Liver (tissue), 9 donors: ENCODE measurements around the gene EIF2B1. TPM values are rescaled to one million over a fixed set of nuclear protein-coding genes. Genes with fewer than 3 reads are reported as not detected.

Source experiments
- DNase-seq: peaks from one replicate; pipeline ENCODE4 v3.0.0-alpha.2; 2017; ENCODE audit warnings: low spot score
- H3K27ac ChIP-seq, 2 donors: one replicate each; pipeline ENCODE4 v1.7.0; 2013; ENCODE audit warnings: inconsistent platforms in 2 of 2, low read length in 2 of 2, control low read depth in 1 of 2, low read depth in 1 of 2, mild to moderate bottlenecking in 1 of 2
- H3K27me3 ChIP-seq, 4 donors: one replicate each; pipeline versions ENCODE4 v1.6.1 to v1.7.0; 2013; ENCODE audit warnings: low read length in 3 of 4, inconsistent platforms in 1 of 4, mild to moderate bottlenecking in 1 of 4, moderate library complexity in 1 of 4; ENCODE audit not compliant: control insufficient read depth in 4 of 4, insufficient read depth in 4 of 4
- H3K36me3 ChIP-seq, 4 donors: one replicate each; pipeline versions ENCODE4 v1.6.1 to v1.7.0; 2013; ENCODE audit warnings: low read length in 3 of 4, mild to moderate bottlenecking in 3 of 4, low read depth in 1 of 4, moderate library complexity in 1 of 4; ENCODE audit not compliant: control insufficient read depth in 4 of 4, insufficient read depth in 3 of 4
- H3K4me1 ChIP-seq, 4 donors: one replicate each; pipeline versions ENCODE4 v1.6.1 to v1.7.0; 2013; ENCODE audit warnings: low read length in 3 of 4, mild to moderate bottlenecking in 3 of 4, moderate library complexity in 1 of 4; ENCODE audit not compliant: control insufficient read depth in 4 of 4, insufficient read depth in 4 of 4
- H3K4me3 ChIP-seq, 3 donors: one replicate each; pipeline versions ENCODE4 v1.6.1 to v1.7.0; 2013; ENCODE audit warnings: low read length in 3 of 3, control low read depth in 1 of 3, low read depth in 1 of 3, mild to moderate bottlenecking in 1 of 3
- H3K9ac ChIP-seq, 2 donors: one replicate each; pipeline ENCODE4 v1.7.0; 2013; ENCODE audit warnings: low read length in 2 of 2, mild to moderate bottlenecking in 2 of 2, moderate library complexity in 2 of 2, control low read depth in 1 of 2, low read depth in 1 of 2
- H3K9me3 ChIP-seq, 4 donors: one replicate each; pipeline versions ENCODE4 v1.6.1 to v1.7.0; 2013; ENCODE audit warnings: low read length in 3 of 4; ENCODE audit not compliant: control insufficient read depth in 4 of 4
- ATF3 ChIP-seq: IDR thresholded peaks from 2 replicates; pipeline ENCODE4 v1.6.1; 2016; ENCODE audit warnings: antibody characterized with exemption
- CTCF ChIP-seq: fragments of 150-350 bp; IDR thresholded peaks from 2 replicates; pipeline ENCODE4 v1.5.1; 2017; ENCODE audit warnings: improper control_type of control experiment, low read depth, low read length; ENCODE audit not compliant: missing input control
- EGR1 ChIP-seq, 2 donors: IDR thresholded peaks; 2 replicates each; pipeline ENCODE4 v1.6.1; 2016 to 2018; ENCODE audit warnings: antibody characterized with exemption in 2 of 2, low read depth in 2 of 2
- FOXA2 ChIP-seq: IDR thresholded peaks from 2 replicates; pipeline ENCODE4 v1.6.1; 2016; ENCODE audit warnings: antibody characterized with exemption
- GABPA ChIP-seq, 2 donors: IDR thresholded peaks in 1 of 2; conservative IDR thresholded peaks in 1 of 2; 2 replicates each; pipeline ENCODE4 v1.6.1; 2016; ENCODE audit warnings: antibody characterized with exemption in 2 of 2, mild to moderate bottlenecking in 1 of 2, moderate library complexity in 1 of 2
- HNF4A ChIP-seq, 2 donors: conservative IDR thresholded peaks; 2 replicates each; pipeline ENCODE4 v1.6.1; 2016; ENCODE audit warnings: antibody characterized with exemption in 2 of 2, mild to moderate bottlenecking in 2 of 2
- HNF4G ChIP-seq: IDR thresholded peaks from 2 replicates; pipeline ENCODE4 v1.6.1; 2016; ENCODE audit warnings: antibody characterized with exemption
- JUND ChIP-seq, 2 donors: IDR thresholded peaks; 2 replicates each; pipeline ENCODE4 v1.6.1; 2016; ENCODE audit warnings: antibody characterized with exemption in 2 of 2
- NR2F2 ChIP-seq: IDR thresholded peaks from 2 replicates; pipeline ENCODE4 v1.6.1; 2016; ENCODE audit warnings: antibody characterized with exemption
- RAD21 ChIP-seq, 2 donors: IDR thresholded peaks; 2 replicates each; pipeline ENCODE4 v1.6.1; 2016; ENCODE audit warnings: antibody characterized with exemption in 2 of 2, mild to moderate bottlenecking in 2 of 2
- REST ChIP-seq: IDR thresholded peaks from 2 replicates; pipeline ENCODE4 v1.6.1; 2016; ENCODE audit warnings: antibody characterized with exemption, mild to moderate bottlenecking
- RXRA ChIP-seq, 2 donors: IDR thresholded peaks; 2 replicates each; pipeline ENCODE4 v1.6.1; 2017 to 2018; ENCODE audit warnings: antibody characterized with exemption in 2 of 2, mild to moderate bottlenecking in 1 of 2
- SP1 ChIP-seq: IDR thresholded peaks from 2 replicates; pipeline ENCODE4 v1.6.1; 2018; ENCODE audit warnings: antibody characterized with exemption, mild to moderate bottlenecking
- TAF1 ChIP-seq: conservative IDR thresholded peaks from 2 replicates; pipeline ENCODE4 v1.6.1; 2016; ENCODE audit warnings: antibody characterized with exemption, mild to moderate bottlenecking
- YY1 ChIP-seq: IDR thresholded peaks from 2 replicates; pipeline ENCODE4 v1.6.1; 2016; ENCODE audit warnings: antibody characterized with exemption, mild to moderate bottlenecking
- ZBTB33 ChIP-seq: IDR thresholded peaks from 2 replicates; pipeline ENCODE4 v1.6.1; 2016; ENCODE audit warnings: antibody characterized with exemption
- WGBS: extraction: QIAGEN DNeasy Blood & Tissue Kit; methylation state at CpG from one replicate; pipeline ENCODE4 v1.1.7; 2013; 5-methylcytosine and 5-hydroxymethylcytosine counted together
- polyA plus RNA-seq, 2 donors: library from polyadenylated mRNA; stranded (reverse) in 1 of 2; unstranded in 1 of 2; fragments of 200-250 nt in 1 of 2; fragments of >200 nt in 1 of 2; fragmentation: Nextera tagmentation in 1 of 2; extraction: Ambion mirVana in 1 of 2; gene quantifications; one replicate each; pipeline versions ENCODE4 v1.2.1 to v1.2.3, GENCODE V29; 2013 to 2015
- total RNA-seq, 2 donors: library from RNA; depleted of rRNA; stranded (reverse); fragments of >200 nt; gene quantifications; one replicate each; pipeline ENCODE4 v1.2.3, GENCODE V29; 2014
- donor health status: healthy.
- donor health status: healthy.
- donor health status: healthy.
- donor health status: healthy.
- donor health status: healthy.

EIF2B1 gene
- total and polyA plus RNA-seq, 4 donors = 14.0 to 34.5 (median 17.1) TPM

GRCh38 chr12:123634142-123634561 is 666 bp upstream of the EIF2B1 start:
- Histone ChIP-seq H3K4me1 (peaks cover 0 to 22% (median 16%) of the 10 kb centered on the region in 4 donors), H3K27ac (peak overlapping the region; percentile 72 to 75), H3K4me3 (peak overlapping the region; percentile 68 to 100 (median 88)), H3K27me3 (no peaks in the 10 kb centered on the region), H3K36me3 (peaks cover 8 to 20% (median 13%) of the 10 kb centered on the region in 4 donors), H3K9ac (peak overlapping the region; percentile 90 to 92), H3K9me3 (no peaks in the 10 kb centered on the region)
- WGBS = 15% methylated on average over 19 of the region's 19 CpGs
- no peak for DNase-seq
- TF ChIP-seq CTCF = no peak

GRCh38 chr12:123621619-123622530 is 11.6 kb downstream of the EIF2B1 start:
- Histone ChIP-seq H3K27ac (no peak overlapping the region), H3K4me3 (no peak overlapping the region), H3K36me3 (peaks cover 31 to 82% (median 63%) of the 10 kb centered on the region in 4 donors), H3K4me1 (no peaks in the 10 kb centered on the region), H3K9me3 (no peaks in the 10 kb centered on the region), H3K27me3 (no peaks in the 10 kb centered on the region), H3K9ac (no peak overlapping the region)
- no peak for DNase-seq
- no peak for TF ChIP-seq SP1
- no peak for TF ChIP-seq HNF4A (conservative IDR thresholded peaks at IDR 0.05)
- TF ChIP-seq ATF3 = no peak
- TF ChIP-seq GABPA (IDR thresholded peaks at IDR 0.05 in 1 of 2, conservative IDR thresholded peaks at IDR 0.05 in 1 of 2) = no peak
- WGBS = 86% methylated on average over 15 of the region's 15 CpGs

GRCh38 chr12:123621101-123621500 is 12.4 kb downstream of the EIF2B1 start:
- Histone ChIP-seq H3K27me3 (no peaks in the 10 kb centered on the region), H3K9me3 (no peaks in the 10 kb centered on the region), H3K4me3 (no peak overlapping the region), H3K4me1 (no peaks in the 10 kb centered on the region), H3K27ac (no peak overlapping the region), H3K9ac (no peak overlapping the region), H3K36me3 (peaks cover 33 to 82% (median 62%) of the 10 kb centered on the region in 4 donors)
- WGBS = 85% methylated on average over 8 of the region's 8 CpGs
- no peak for DNase-seq
- TF ChIP-seq RXRA (IDR thresholded peaks at IDR 0.05) (no peak), TAF1 (no peak), FOXA2 (no peak), HNF4A (conservative IDR thresholded peaks at IDR 0.05) (no peak), JUND (IDR thresholded peaks at IDR 0.05) (no peak), NR2F2 (no peak), CTCF (no peak), ATF3 (no peak), YY1 (no peak), HNF4G (no peak), ZBTB33 (no peak), EGR1 (IDR thresholded peaks at IDR 0.05; ENCODE audit: low read depth in 2 of 2) (no peak), REST (no peak), RAD21 (IDR thresholded peaks at IDR 0.05) (no peak)
